Endothelial cell of umbilical vein (primary cell): ENCODE measurements around the gene RAPH1. TPM values are rescaled to one million over a fixed set of nuclear protein-coding genes. Genes with fewer than 3 reads are reported as not detected.

Experiments used
- BruUV-seq: library from RNA; stranded (reverse); fragments of 400-500 nt; replicated peaks from 2 replicates; lab custom pipeline; 2021; lab: Mats Ljungman, UMichigan
- CTCF ChIA-PET: fragments of 300-600, 350-600 bp; sonication (Branson Sonifier 250); formaldehyde crosslinking; loops from one replicate; lab custom pipeline; 2021; ENCODE audit warnings: antibody characterized with exemption, inconsistent platforms; lab: Charles Lee
- POLR2A ChIA-PET: fragments of 300-600, 350-600 bp; sonication (Branson Sonifier 250); formaldehyde crosslinking; loops from one replicate; lab custom pipeline; 2021; ENCODE audit warnings: antibody characterized with exemption, inconsistent platforms; lab: Charles Lee
- DNase-seq: peaks from one replicate; pipeline ENCODE4 v3.0.0-alpha.2; 2011; ENCODE audit warnings: low read depth, low spot score
- FAIRE-seq: peaks from 2 replicates; lab custom pipeline; 2011; peaks lifted over from hg19 to GRCh38; lab: Jason Lieb, UNC
- H2AFZ ChIP-seq: 2 replicates; pipeline ENCODE4 v1.6.0; 2012; ENCODE audit warnings: low read depth, low read length, control low read depth, inconsistent platforms
- H3K27ac ChIP-seq: 2 replicates; pipeline ENCODE4 v1.5.1; 2011; ENCODE audit warnings: low read depth, mild to moderate bottlenecking, control low read depth, low read length, moderate library complexity; ENCODE audit not compliant: insufficient read depth
- H3K27me3 ChIP-seq, 2 experiments: 2 replicates each; pipeline versions ENCODE4 v1.6.0 to v1.6.1; 2011; ENCODE audit warnings: low read length in 2 of 2, mixed read lengths in 1 of 2; ENCODE audit not compliant: control insufficient read depth in 2 of 2, insufficient read depth in 2 of 2
- H3K36me3 ChIP-seq, 2 experiments: 2 replicates in 1 of 2; 3 replicates in 1 of 2; pipeline ENCODE4 v1.5.1; 2011; ENCODE audit warnings: low read length in 2 of 2, mild to moderate bottlenecking in 1 of 2, moderate library complexity in 1 of 2; ENCODE audit not compliant: control insufficient read depth in 2 of 2, insufficient read depth in 2 of 2; ENCODE audit errors: extremely low read depth in 1 of 2
- H3K4me1 ChIP-seq: 3 replicates; pipeline ENCODE4 v1.5.1; 2011; ENCODE audit warnings: mild to moderate bottlenecking, low read length; ENCODE audit not compliant: control insufficient read depth, insufficient read depth; ENCODE audit errors: extremely low read depth
- H3K4me2 ChIP-seq: 2 replicates; pipeline ENCODE4 v1.6.1; 2011; ENCODE audit warnings: low read length, control low read depth, mixed read lengths; ENCODE audit not compliant: insufficient read depth
- H3K4me3 ChIP-seq, 3 experiments: fragments of 200-600 bp in 1 of 3; sonication (generic), shearing (Covaris generic) in 1 of 3; replicated peaks in 1 of 3; 2 replicates each; pipeline ENCODE4 v1.5.1; 2011 to 2016; ENCODE audit warnings: control low read depth in 3 of 3, low read length in 3 of 3, mild to moderate bottlenecking in 2 of 3, inconsistent platforms in 1 of 3, low read depth in 1 of 3, moderate library complexity in 1 of 3; ENCODE audit not compliant: insufficient read depth in 1 of 3
- H3K79me2 ChIP-seq: 2 replicates; pipeline ENCODE4 v1.6.0; 2012; ENCODE audit warnings: low read length, inconsistent platforms; ENCODE audit not compliant: control insufficient read depth, insufficient read depth
- H3K9ac ChIP-seq: replicated peaks from 2 replicates; pipeline ENCODE3; 2011; ENCODE audit warnings: low read length, control low read depth; ENCODE audit not compliant: insufficient read depth; ENCODE audit errors: extremely low read depth
- H3K9me1 ChIP-seq: replicated peaks from 3 replicates; pipeline ENCODE4 v1.6.0; 2011; ENCODE audit warnings: mild to moderate bottlenecking, low read length; ENCODE audit not compliant: control insufficient read depth, insufficient read depth; ENCODE audit errors: extremely low read depth
- H3K9me3 ChIP-seq: replicated peaks from 2 replicates; pipeline ENCODE4 v1.5.1; 2012; ENCODE audit warnings: low read length, inconsistent platforms; ENCODE audit not compliant: control insufficient read depth, insufficient read depth
- H4K20me1 ChIP-seq: replicated peaks from 2 replicates; pipeline ENCODE3; 2011; ENCODE audit warnings: mild to moderate bottlenecking, low read length; ENCODE audit not compliant: control insufficient read depth, insufficient read depth; ENCODE audit errors: extremely low read depth
- EZH2 ChIP-seq: IDR thresholded peaks from 2 replicates; pipeline ENCODE4 v1.6.1; 2012; ENCODE audit warnings: borderline replicate concordance, low read depth, mild to moderate bottlenecking, moderate library complexity, low read length, inconsistent platforms; ENCODE audit not compliant: severe bottlenecking
- GATA2 ChIP-seq: IDR thresholded peaks from 2 replicates; pipeline ENCODE4 v1.7.0; 2011; ENCODE audit warnings: low read depth, mild to moderate bottlenecking, moderate library complexity, mixed read lengths, low read length; ENCODE audit not compliant: insufficient read length, insufficient read depth
- JUN ChIP-seq: IDR thresholded peaks from 2 replicates; pipeline ENCODE4 v1.6.1; 2011; ENCODE audit warnings: borderline replicate concordance, low read depth; ENCODE audit not compliant: insufficient read length, insufficient read depth
- MYC ChIP-seq: IDR thresholded peaks from one replicate; pipeline ENCODE4 v1.6.1; 2011; ENCODE audit warnings: mild to moderate bottlenecking, low read depth, low read length
- POLR2A ChIP-seq: IDR thresholded peaks from 2 replicates; pipeline ENCODE4 v1.6.1; 2012; ENCODE audit warnings: low read depth, mild to moderate bottlenecking, control low read depth, low read length
- POLR2AphosphoS5 ChIP-seq: IDR thresholded peaks from 2 replicates; pipeline ENCODE4 v1.6.1; 2012; ENCODE audit warnings: low read depth, mild to moderate bottlenecking, control low read depth, low read length, moderate library complexity; ENCODE audit not compliant: insufficient read depth
- dilution Hi-C: fragments of 300-500 bp; cut with MboI; formaldehyde crosslinking; loops from one replicate; pipeline ENCODE4 v1.15.0; 2019; ENCODE audit warnings: low sequenced_read_pairs; ENCODE audit not compliant: extremely low pct_ligation_motif_present
- intact Hi-C: fragments of 100-400 bp; cut with micrococcal nuclease; formaldehyde crosslinking; loops from one replicate; pipeline ENCODE4 v1.10.0; 2022
- polyA plus RNA-seq, 4 experiments: library from polyadenylated mRNA; depleted of rRNA in 3 of 4; stranded (reverse) in 3 of 4; unstranded in 1 of 4; fragments of >200 nt; gene quantifications; 2 replicates each; pipeline versions ENCODE4 v1.2.1 to v1.2.3, GENCODE V29; 2011 to 2012; ENCODE audit warnings: missing spikeins in 1 of 4
- total RNA-seq: library from RNA; stranded (reverse); gene quantifications from 2 replicates; pipeline ENCODE4 v1.2.3, GENCODE V29; 2021
- TF ChIP-seq, protein P1 (sequence below): IDR thresholded peaks from 2 replicates; pipeline ENCODE4 v1.6.1; 2011; ENCODE audit not compliant: insufficient read depth, insufficient read length
- TF ChIP-seq, protein P2 (sequence below), 2 donors: IDR thresholded peaks; 1 replicate in 1 of 2; 2 replicates in 1 of 2; pipeline ENCODE4 v1.5.1; 2011; ENCODE audit warnings: low read length in 2 of 2, mild to moderate bottlenecking in 2 of 2, moderate library complexity in 2 of 2, control low read depth in 1 of 2, inconsistent platforms in 1 of 2, low read depth in 1 of 2; ENCODE audit not compliant: insufficient read depth in 1 of 2; ENCODE audit errors: extremely low read depth in 1 of 2

The RAPH1 gene
- total and polyA plus RNA-seq, 2 donors (not counting 3 experiments of a cell fraction or from before 2014, with no cell fraction given), result 5.1 to 59.5 TPM

GRCh38 chr2:203490391-203490790 is 44.7 kb downstream of the RAPH1 start:
- H3K4me2 ChIP-seq, result no peak overlapping the region
- no peaks in the 10 kb centered on the region for H3K4me1 ChIP-seq
- H3K27me3 ChIP-seq, result no peaks in the 10 kb centered on the region
- no peak overlapping the region for H3K4me3 ChIP-seq
- CTCF ChIA-PET, result interaction anchor here (1.1 to 1.6 kb wide), 2 partner anchors 16 to 324 kb away, joined by 3 to 4 read pairs; no protein-coding TSS in a partner anchor
- no peak overlapping the region for H2AFZ ChIP-seq
- no peak overlapping the region for H3K9ac ChIP-seq
- BruUV-seq, result no TSS peak
- POLR2A ChIA-PET, result no interaction called here
- H3K9me1 ChIP-seq, result no peaks in the 10 kb centered on the region
- peaks cover 34% of the 10 kb centered on the region for H3K79me2 ChIP-seq
- no peaks in the 10 kb centered on the region for H3K9me3 ChIP-seq
- no peaks in the 10 kb centered on the region for H4K20me1 ChIP-seq
- FAIRE-seq, result no peak
- intact Hi-C loops (no loop called here), dilution Hi-C loops (no loop called here)
- H3K36me3 ChIP-seq, result peaks cover 7 to 11% of the 10 kb centered on the region in 2 experiments
- TF ChIP-seq, protein P1, sequence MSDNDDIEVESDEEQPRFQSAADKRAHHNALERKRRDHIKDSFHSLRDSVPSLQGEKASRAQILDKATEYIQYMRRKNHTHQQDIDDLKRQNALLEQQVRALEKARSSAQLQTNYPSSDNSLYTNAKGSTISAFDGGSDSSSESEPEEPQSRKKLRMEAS, result no peak
- TF ChIP-seq POLR2A (no peak), GATA2 (no peak), MYC (no peak), POLR2AphosphoS5 (no peak)
- no peak for DNase-seq
- H3K27ac ChIP-seq, result no peak overlapping the region

GRCh38 chr2:203489531-203489930 is 45.6 kb downstream of the RAPH1 start:
- Histone ChIP-seq H3K27me3 (no peaks in the 10 kb centered on the region), H3K27ac (no peak overlapping the region), H3K4me1 (no peaks in the 10 kb centered on the region), H3K79me2 (peaks cover 29% of the 10 kb centered on the region), H3K36me3 (peaks cover 7 to 9% of the 10 kb centered on the region in 2 experiments), H3K4me2 (no peak overlapping the region), H3K4me3 (no peak overlapping the region), H2AFZ (no peak overlapping the region), H3K9me1 (no peaks in the 10 kb centered on the region), H3K9ac (no peak overlapping the region), H4K20me1 (no peaks in the 10 kb centered on the region), H3K9me3 (no peaks in the 10 kb centered on the region)
- ChIA-PET POLR2A (no interaction called here), CTCF (interaction anchor here (1.1 to 1.6 kb wide), 2 partner anchors 16 to 325 kb away, joined by 3 to 4 read pairs; no protein-coding TSS in a partner anchor)
- BruUV-seq, result no TSS peak
- DNase-seq (no peak), FAIRE-seq (no peak)
- intact Hi-C loops (no loop called here), dilution Hi-C loops (no loop called here)
- TF ChIP-seq EZH2 (no peak), MYC (no peak), POLR2A (no peak), GATA2 (no peak), JUN (no peak)
- TF ChIP-seq, protein P2, sequence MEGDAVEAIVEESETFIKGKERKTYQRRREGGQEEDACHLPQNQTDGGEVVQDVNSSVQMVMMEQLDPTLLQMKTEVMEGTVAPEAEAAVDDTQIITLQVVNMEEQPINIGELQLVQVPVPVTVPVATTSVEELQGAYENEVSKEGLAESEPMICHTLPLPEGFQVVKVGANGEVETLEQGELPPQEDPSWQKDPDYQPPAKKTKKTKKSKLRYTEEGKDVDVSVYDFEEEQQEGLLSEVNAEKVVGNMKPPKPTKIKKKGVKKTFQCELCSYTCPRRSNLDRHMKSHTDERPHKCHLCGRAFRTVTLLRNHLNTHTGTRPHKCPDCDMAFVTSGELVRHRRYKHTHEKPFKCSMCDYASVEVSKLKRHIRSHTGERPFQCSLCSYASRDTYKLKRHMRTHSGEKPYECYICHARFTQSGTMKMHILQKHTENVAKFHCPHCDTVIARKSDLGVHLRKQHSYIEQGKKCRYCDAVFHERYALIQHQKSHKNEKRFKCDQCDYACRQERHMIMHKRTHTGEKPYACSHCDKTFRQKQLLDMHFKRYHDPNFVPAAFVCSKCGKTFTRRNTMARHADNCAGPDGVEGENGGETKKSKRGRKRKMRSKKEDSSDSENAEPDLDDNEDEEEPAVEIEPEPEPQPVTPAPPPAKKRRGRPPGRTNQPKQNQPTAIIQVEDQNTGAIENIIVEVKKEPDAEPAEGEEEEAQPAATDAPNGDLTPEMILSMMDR (IDR thresholded peaks at IDR 0.05; ENCODE audit: extremely low read depth in 1 of 2, insufficient read depth in 1 of 2, low read depth in 1 of 2, low read length in 2 of 2), result no peak
